Stimulated activated CD8-positive, alpha-beta memory T cell treated with anti-CD3 and anti-CD28 coated beads, Interleukin-2, amount 100 ng/mL, for 48 hours (primary cell): ENCODE measurements around the gene C14orf119.
A peak's percentile ranks its signal among the peaks of the same experiment; 100 is the strongest.

Experiments used
- DNase-seq, 2 donors: peaks; one replicate each; pipeline ENCODE4 v3.0.0-alpha.2; 2020; ENCODE audit warnings: low read depth in 2 of 2

Gene C14orf119

GRCh38 chr14:23095196-23096108 is at the start of gene C14orf119:
TSS of gene C14orf119 (plus strand) at chr14:23095505. CDS start at chr14:23097659, 2,154 bp downstream.
- peak; percentile 96 to 99 for DNase-seq

- DNase-seq, result no peak
Observed at GRCh38 chr14:23047034-23047634, 48.2 kb upstream of the C14orf119 start.

GRCh38 chr14:23047751-23048693 is 47.3 kb upstream of the C14orf119 start:
- no peak for DNase-seq

- DNase-seq, result no peak
Observed at GRCh38 chr14:23049011-23049410, 46.3 kb upstream of the C14orf119 start.

- no peak for DNase-seq
Observed at GRCh38 chr14:23051141-23052057, 43.9 kb upstream of the C14orf119 start.

- DNase-seq, result no peak
Observed at GRCh38 chr14:23052182-23052623, 43.1 kb upstream of the C14orf119 start.

- DNase-seq, result no peak
Observed at GRCh38 chr14:23052671-23053070, 42.6 kb upstream of the C14orf119 start.

- DNase-seq, result no peak
Observed at GRCh38 chr14:23053426-23053825, 41.9 kb upstream of the C14orf119 start.

GRCh38 chr14:23054000-23054811 is 41.1 kb upstream of the C14orf119 start:
- DNase-seq, result no peak

GRCh38 chr14:23055147-23055550 is 40.2 kb upstream of the C14orf119 start:
- DNase-seq, result no peak

- no peak for DNase-seq
Observed at GRCh38 chr14:23055621-23056144, 39.6 kb upstream of the C14orf119 start.

- peak; percentile 50 to 60 for DNase-seq
Observed at GRCh38 chr14:23056145-23056955, 39.0 kb upstream of the C14orf119 start.

- DNase-seq, result peak; percentile 51 to 66
Observed at GRCh38 chr14:23056956-23057756, 38.1 kb upstream of the C14orf119 start, which contains the start of gene CDH24. TSS of gene CDH24 (minus strand) at chr14:23057520. CDS start at chr14:23055733, 1,787 bp downstream.

GRCh38 chr14:23057757-23058653 is 37.3 kb upstream of the C14orf119 start:
- DNase-seq, result peak; percentile 75 to 81

- no peak for DNase-seq
Observed at GRCh38 chr14:23058654-23059504, 36.4 kb upstream of the C14orf119 start.
